ENCODE measurements around the gene IKZF5. TPM values are rescaled to one million over a fixed set of nuclear protein-coding genes. Genes with fewer than 3 reads are reported as not detected.

IKZF5 gene
- total and polyA plus RNA-seq, 2 experiments from 2014 or later, result 6.9 to 10.5 TPM

DNA sequence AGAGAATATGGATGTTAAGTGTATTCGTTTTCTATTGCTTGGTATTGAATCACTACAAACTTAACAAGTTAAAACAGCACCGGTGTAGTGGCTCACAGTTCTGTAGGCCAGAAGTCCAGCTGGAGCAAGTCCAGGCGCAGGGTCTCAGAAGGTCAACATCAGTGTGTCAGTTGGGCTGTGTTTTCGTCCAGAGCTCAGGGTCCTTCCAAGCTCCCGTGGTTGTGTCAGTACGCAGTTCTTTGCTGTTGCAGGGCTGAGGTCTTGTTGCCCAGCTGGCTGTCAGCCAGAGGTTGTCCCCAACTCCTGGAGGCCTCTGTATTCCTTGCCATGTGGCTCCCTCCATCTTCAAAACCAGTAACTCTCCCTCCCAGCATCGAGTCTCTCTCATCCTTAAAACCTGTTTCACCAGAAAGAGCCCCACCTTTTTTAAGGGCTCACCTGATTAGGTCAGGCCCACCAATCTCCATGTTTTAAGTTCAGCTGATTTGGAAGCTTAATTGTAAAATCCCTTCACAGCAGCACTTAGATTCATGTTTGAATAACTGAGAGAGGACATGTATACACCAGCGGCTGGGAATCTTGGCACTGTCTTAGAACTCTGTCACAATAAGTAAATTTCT is 27.0 kb upstream of the IKZF5 start:
- Histone ChIP-seq H3F3A (replicated peaks; ENCODE audit: low read depth) (no peaks in the 10 kb centered on the region; the same call in 1 of the 2 replicates), H3K4me2 (no peak overlapping the region), H3K4me1 (ENCODE audit: insufficient read depth) (peaks cover 9% of the 10 kb centered on the region; the same call in 1 of the 2 replicates), H3K27me3 (ENCODE audit: insufficient read depth) (no peaks in the 10 kb centered on the region), H3K27ac (ENCODE audit: low read depth) (no peak overlapping the region), H2AFZ (no peak overlapping the region), H3K9me2 (ENCODE audit: insufficient read depth) (no peaks in the 10 kb centered on the region), H3K36me3 (ENCODE audit: insufficient read depth) (no peaks in the 10 kb centered on the region), H3K4me3 (no peak overlapping the region), H4K20me1 (replicated peaks; ENCODE audit: insufficient read depth) (no peaks in the 10 kb centered on the region), H3K79me2 (replicated peaks; ENCODE audit: insufficient read depth) (no peaks in the 10 kb centered on the region)
- H3K27ac Mint-ChIP-seq, result no peak overlapping the region
- H3K4me1 Mint-ChIP-seq, result peaks cover 15% of the 10 kb centered on the region
- peaks cover 12% of the 10 kb centered on the region; the same call in 2 of the 3 replicates for H3K36me3 Mint-ChIP-seq (ENCODE audit: low read depth)
- ATAC-seq (no peak), DNase-seq (ENCODE audit: low spot score) (no peak)
- no peak for TF ChIP-seq ZNF114 (CRISPR knock-in tag; IDR thresholded peaks at IDR 0.05)
- TF ChIP-seq, protein P1, sequence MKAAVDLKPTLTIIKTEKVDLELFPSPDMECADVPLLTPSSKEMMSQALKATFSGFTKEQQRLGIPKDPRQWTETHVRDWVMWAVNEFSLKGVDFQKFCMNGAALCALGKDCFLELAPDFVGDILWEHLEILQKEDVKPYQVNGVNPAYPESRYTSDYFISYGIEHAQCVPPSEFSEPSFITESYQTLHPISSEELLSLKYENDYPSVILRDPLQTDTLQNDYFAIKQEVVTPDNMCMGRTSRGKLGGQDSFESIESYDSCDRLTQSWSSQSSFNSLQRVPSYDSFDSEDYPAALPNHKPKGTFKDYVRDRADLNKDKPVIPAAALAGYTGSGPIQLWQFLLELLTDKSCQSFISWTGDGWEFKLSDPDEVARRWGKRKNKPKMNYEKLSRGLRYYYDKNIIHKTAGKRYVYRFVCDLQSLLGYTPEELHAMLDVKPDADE (IDR thresholded peaks at IDR 0.05), result no peak
- TF ChIP-seq EZH2phosphoT487 (IDR thresholded peaks at IDR 0.05; ENCODE audit: unreplicated experiment), result no peak
- TF ChIP-seq CREB1 (CRISPR knock-in tag; IDR thresholded peaks at IDR 0.05; ENCODE audit: low read depth), result no peak
- TF ChIP-seq NANOG (IDR thresholded peaks at IDR 0.05; ENCODE audit: borderline replicate concordance), result no peak
- TF ChIP-seq, protein P2, sequence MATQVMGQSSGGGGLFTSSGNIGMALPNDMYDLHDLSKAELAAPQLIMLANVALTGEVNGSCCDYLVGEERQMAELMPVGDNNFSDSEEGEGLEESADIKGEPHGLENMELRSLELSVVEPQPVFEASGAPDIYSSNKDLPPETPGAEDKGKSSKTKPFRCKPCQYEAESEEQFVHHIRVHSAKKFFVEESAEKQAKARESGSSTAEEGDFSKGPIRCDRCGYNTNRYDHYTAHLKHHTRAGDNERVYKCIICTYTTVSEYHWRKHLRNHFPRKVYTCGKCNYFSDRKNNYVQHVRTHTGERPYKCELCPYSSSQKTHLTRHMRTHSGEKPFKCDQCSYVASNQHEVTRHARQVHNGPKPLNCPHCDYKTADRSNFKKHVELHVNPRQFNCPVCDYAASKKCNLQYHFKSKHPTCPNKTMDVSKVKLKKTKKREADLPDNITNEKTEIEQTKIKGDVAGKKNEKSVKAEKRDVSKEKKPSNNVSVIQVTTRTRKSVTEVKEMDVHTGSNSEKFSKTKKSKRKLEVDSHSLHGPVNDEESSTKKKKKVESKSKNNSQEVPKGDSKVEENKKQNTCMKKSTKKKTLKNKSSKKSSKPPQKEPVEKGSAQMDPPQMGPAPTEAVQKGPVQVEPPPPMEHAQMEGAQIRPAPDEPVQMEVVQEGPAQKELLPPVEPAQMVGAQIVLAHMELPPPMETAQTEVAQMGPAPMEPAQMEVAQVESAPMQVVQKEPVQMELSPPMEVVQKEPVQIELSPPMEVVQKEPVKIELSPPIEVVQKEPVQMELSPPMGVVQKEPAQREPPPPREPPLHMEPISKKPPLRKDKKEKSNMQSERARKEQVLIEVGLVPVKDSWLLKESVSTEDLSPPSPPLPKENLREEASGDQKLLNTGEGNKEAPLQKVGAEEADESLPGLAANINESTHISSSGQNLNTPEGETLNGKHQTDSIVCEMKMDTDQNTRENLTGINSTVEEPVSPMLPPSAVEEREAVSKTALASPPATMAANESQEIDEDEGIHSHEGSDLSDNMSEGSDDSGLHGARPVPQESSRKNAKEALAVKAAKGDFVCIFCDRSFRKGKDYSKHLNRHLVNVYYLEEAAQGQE (IDR thresholded peaks at IDR 0.05; ENCODE audit: unreplicated experiment), result no peak
- TF ChIP-seq STAT1 (IDR thresholded peaks at IDR 0.05; ENCODE audit: unreplicated experiment), result no peak
- no peak for TF ChIP-seq ZNF462 (CRISPR knock-in tag; IDR thresholded peaks at IDR 0.05)
- no peak for TF ChIP-seq ZNF331 (CRISPR knock-in tag; IDR thresholded peaks at IDR 0.05; ENCODE audit: low read depth)
- no peak for TF ChIP-seq POLR2AphosphoS5 (IDR thresholded peaks at IDR 0.05; ENCODE audit: low read depth)
- TF ChIP-seq, protein P3, sequence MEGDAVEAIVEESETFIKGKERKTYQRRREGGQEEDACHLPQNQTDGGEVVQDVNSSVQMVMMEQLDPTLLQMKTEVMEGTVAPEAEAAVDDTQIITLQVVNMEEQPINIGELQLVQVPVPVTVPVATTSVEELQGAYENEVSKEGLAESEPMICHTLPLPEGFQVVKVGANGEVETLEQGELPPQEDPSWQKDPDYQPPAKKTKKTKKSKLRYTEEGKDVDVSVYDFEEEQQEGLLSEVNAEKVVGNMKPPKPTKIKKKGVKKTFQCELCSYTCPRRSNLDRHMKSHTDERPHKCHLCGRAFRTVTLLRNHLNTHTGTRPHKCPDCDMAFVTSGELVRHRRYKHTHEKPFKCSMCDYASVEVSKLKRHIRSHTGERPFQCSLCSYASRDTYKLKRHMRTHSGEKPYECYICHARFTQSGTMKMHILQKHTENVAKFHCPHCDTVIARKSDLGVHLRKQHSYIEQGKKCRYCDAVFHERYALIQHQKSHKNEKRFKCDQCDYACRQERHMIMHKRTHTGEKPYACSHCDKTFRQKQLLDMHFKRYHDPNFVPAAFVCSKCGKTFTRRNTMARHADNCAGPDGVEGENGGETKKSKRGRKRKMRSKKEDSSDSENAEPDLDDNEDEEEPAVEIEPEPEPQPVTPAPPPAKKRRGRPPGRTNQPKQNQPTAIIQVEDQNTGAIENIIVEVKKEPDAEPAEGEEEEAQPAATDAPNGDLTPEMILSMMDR (conservative IDR thresholded peaks at IDR 0.05; ENCODE audit: low read depth in 2 of 2), result no peak
- no peak for TF ChIP-seq JUNB (IDR thresholded peaks at IDR 0.05; ENCODE audit: unreplicated experiment)
- H3K27me3 Mint-ChIP-seq (ENCODE audit: insufficient read depth, low read depth, poor library complexity), result peaks cover 4% of the 10 kb centered on the region
- no peak overlapping the region for H3K4me3 Mint-ChIP-seq
- H3K9me3 Mint-ChIP-seq, result no peaks in the 10 kb centered on the region

All from GM23338 (cell line).